Adrenal gland (tissue), 12 donors: Measurements from ENCODE around the gene MEFV. TPM values are rescaled to one million over a fixed set of nuclear protein-coding genes. Genes with fewer than 3 reads are reported as not detected.
"Not testable (repeated sequence)": the region's sequence is repeated elsewhere in the genome, so short reads cannot be mapped to it uniquely, and the experiment has no call there.

Experiments
- DNase-seq, 7 donors: peaks; one replicate each; pipeline ENCODE4 v3.0.0-alpha.2; 2019 to 2020
- H3K27ac ChIP-seq, 5 donors: fragments of 200-600 bp; sonication (generic) in 4 of 5; 1 replicate in 3 of 5; 2 replicates in 2 of 5; pipeline versions ENCODE4 v1.5.1 to v1.8.0; 2016 to 2020; ENCODE audit warnings: mild to moderate bottlenecking in 1 of 5
- H3K27me3 ChIP-seq: fragments of 200-600 bp; 2 replicates; pipeline ENCODE4 v1.8.0; 2021
- H3K36me3 ChIP-seq, 2 donors: fragments of 200-600 bp; replicated peaks in 1 of 2; 1 replicate in 1 of 2; 2 replicates in 1 of 2; pipeline versions ENCODE4 v1.5.1 to v1.8.0; 2018 to 2022
- H3K4me1 ChIP-seq, 2 donors: fragments of 200-600 bp; replicated peaks in 1 of 2; 1 replicate in 1 of 2; 2 replicates in 1 of 2; pipeline versions ENCODE4 v1.5.1 to v1.8.0; 2018 to 2021
- H3K4me3 ChIP-seq, 4 donors: fragments of 200-600 bp; sonication (generic) in 3 of 4; one replicate each; pipeline ENCODE4 v1.5.1; 2016 to 2018
- H3K9me3 ChIP-seq, 3 donors: fragments of 200-600 bp; sonication (generic) in 1 of 3; replicated peaks in 1 of 3; 1 replicate in 2 of 3; 2 replicates in 1 of 3; pipeline versions ENCODE4 v1.5.1 to v1.8.0; 2016 to 2021
- CTCF ChIP-seq, 6 experiments: fragments of 450-650 bp in 4 of 6; fragments of 200-600 bp in 2 of 6; sonication (generic) in 1 of 6; IDR thresholded peaks; 1 replicate in 5 of 6; 2 replicates in 1 of 6; pipeline versions ENCODE4 v1.5.1 to v1.8.0; 2016 to 2021; ENCODE audit warnings: antibody characterized with exemption in 6 of 6, mild to moderate bottlenecking in 2 of 6, moderate library complexity in 1 of 6
- POLR2A ChIP-seq, 2 donors: fragments of 450-650 bp; IDR thresholded peaks; one replicate each; pipeline ENCODE4 v1.6.1; 2017; ENCODE audit warnings: antibody characterized with exemption in 2 of 2, mild to moderate bottlenecking in 2 of 2, moderate library complexity in 1 of 2
- WGBS, 4 donors: extraction: QIAGEN DNeasy Blood & Tissue Kit in 2 of 4; methylation state at CpG; one replicate each; pipeline versions ENCODE4 v1.1.5 to v1.1.7; 2013 to 2017; 5-methylcytosine and 5-hydroxymethylcytosine counted together
- intact Hi-C, 2 donors: fragments of 100-400 bp; cut with DNase I; formaldehyde crosslinking; loops; one replicate each; pipeline versions ENCODE4 v1.14.1 to v1.15.0; 2022 to 2023
- polyA plus RNA-seq, 3 donors: library from polyadenylated mRNA; stranded (reverse); fragments of 200-250 nt in 2 of 3; fragments of 350-450 nt in 1 of 3; fragmentation: Illumina TruSeq in 1 of 3; extraction: RNeasy Lipid Tissue Mini Kit (QIAGEN cat#74804) in 1 of 3; gene quantifications; one replicate each; pipeline ENCODE4 v1.2.3, GENCODE V29; 2013 to 2014
- total RNA-seq, 9 donors: library from RNA; depleted of rRNA in 4 of 9; stranded (reverse); fragments of >200 nt in 4 of 9; fragments of 120-200 nt in 1 of 9; fragmentation: NEBNext Ultra II Directional in 1 of 9; extraction: Animal tissue kit (Norgen Biotek cat#: 25700) in 1 of 9; gene quantifications; one replicate each; pipeline versions ENCODE4 v1.1.0 to v1.2.4, GENCODE V29; 2013 to 2023
- donor health status: healthy with polysubstance abuse.
- donor health status: Bipolar disorder and iron deficiency.
- donor health status: DM: yes; HTN: yes; CAD: no.
- donor health status: DM: no; HTN: no; CAD: no.
- donor health status: DM: no; HTN: no; CAD: no.
- donor health status: DM: yes; HTN: yes; CAD: no.

Gene MEFV
- total and polyA plus RNA-seq, 12 donors, result 0.39 to 7.8 (median 3.0) TPM

DNA sequence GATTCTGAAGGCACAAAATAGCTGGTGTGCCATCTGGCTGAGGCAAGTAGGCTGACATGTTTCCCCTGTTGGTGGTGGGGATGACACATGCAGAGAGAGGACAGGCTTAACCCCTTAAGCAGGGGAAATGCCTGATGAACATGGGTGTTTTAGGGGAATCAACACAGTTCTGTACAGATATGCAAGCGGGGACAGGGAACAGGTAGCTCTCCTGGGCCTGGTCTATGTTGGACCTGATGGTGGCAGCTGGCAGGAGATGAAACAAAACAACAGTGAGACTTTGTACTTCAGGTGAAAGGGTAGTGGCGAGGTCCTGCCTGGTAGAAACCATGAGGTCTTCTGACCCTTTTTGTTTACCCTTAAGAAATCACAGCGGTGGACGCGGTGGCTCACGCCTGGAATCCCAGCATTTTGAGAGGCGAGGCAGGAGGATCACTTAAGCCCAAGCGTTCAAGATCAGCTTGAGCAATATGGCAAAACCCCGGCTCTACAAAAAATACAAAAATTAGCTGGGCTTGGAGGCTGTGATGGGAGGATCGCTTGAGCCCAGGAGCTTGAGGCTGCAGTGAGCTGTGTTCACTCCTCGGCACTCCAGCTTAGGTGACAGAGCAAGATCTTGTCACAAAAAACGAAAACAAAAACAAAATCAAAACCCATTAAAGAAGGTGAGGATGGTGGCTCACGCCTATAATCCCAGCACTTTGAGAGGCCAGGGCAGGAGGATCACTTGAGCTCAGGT is 57.9 kb downstream of the MEFV start:
- intact Hi-C loops, result no loop called here
- Histone ChIP-seq H3K36me3 (no peaks in the 10 kb centered on the region), H3K27me3 (peaks cover 26% of the 10 kb centered on the region), H3K4me1 (no peaks in the 10 kb centered on the region), H3K27ac (no peak overlapping the region), H3K9me3 (no peaks in the 10 kb centered on the region), H3K4me3 (no peak overlapping the region)
- 71 to 83% (median 75%) methylated on average over 13 of the region's 13 CpGs for WGBS, 4 donors
- no peak for TF ChIP-seq POLR2A (IDR thresholded peaks at IDR 0.05)
- TF ChIP-seq CTCF (IDR thresholded peaks at IDR 0.05), result no peak
- no peak for DNase-seq

- 50 to 70% (median 65%) methylated on average over 3 of the region's 3 CpGs for WGBS, 4 donors
- intact Hi-C loops, H3K4me1 ChIP-seq, H3K4me3 ChIP-seq, H3K36me3 ChIP-seq, H3K27ac ChIP-seq, H3K9me3 ChIP-seq, DNase-seq: not testable (repeated sequence)
- peaks cover 33% of the 10 kb centered on the region for H3K27me3 ChIP-seq
Measured at GRCh38 chr16:3197694-3198333, 58.6 kb downstream of the MEFV start.

DNA sequence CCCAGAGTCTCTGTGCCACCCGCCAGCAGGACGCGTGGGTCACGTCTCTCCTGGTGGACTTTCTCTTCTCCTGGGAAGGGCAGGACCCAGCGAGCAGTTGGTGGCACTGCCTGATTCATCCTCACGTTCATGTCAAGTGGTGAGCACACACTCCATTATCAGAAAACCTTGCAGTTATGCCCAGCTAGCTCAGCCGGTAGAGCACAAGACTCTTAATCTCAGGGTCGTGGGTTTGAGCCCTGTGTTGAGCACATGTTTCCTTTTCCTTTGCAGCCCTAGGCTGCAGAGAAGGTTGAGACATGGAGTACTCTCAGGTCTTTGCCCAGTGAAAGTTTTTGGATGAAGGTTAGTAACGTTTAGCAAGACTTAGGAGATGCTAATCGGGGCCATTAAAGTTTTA is 60.5 kb downstream of the MEFV start:
- peaks cover 51% of the 10 kb centered on the region for H3K27me3 ChIP-seq
- 49 to 64% (median 59%) methylated on average over 6 to 10 of the region's 10 CpGs for WGBS, 4 donors

GRCh38 chr16:3194792-3195191 is 61.6 kb downstream of the MEFV start:
- DNase-seq, result no peak
- WGBS, 4 donors, result 76 to 83% (median 78%) methylated on average over 19 to 20 of the region's 20 CpGs
- peaks cover 63% of the 10 kb centered on the region for H3K27me3 ChIP-seq
- no peaks in the 10 kb centered on the region for H3K4me1 ChIP-seq
- no peak overlapping the region for H3K27ac ChIP-seq
- no peak for TF ChIP-seq CTCF (IDR thresholded peaks at IDR 0.05)
- TF ChIP-seq POLR2A (IDR thresholded peaks at IDR 0.05), result no peak
- no peaks in the 10 kb centered on the region for H3K9me3 ChIP-seq
- no peak overlapping the region for H3K4me3 ChIP-seq
- H3K36me3 ChIP-seq, result no peaks in the 10 kb centered on the region
- intact Hi-C loops, result no loop called here

More for the DNA sequence above, 60.5 kb downstream of the MEFV start:
- no peak for DNase-seq
- H3K4me3 ChIP-seq, result no peak overlapping the region
- no peak for TF ChIP-seq CTCF (IDR thresholded peaks at IDR 0.05)
- TF ChIP-seq POLR2A (IDR thresholded peaks at IDR 0.05), result no peak
- H3K4me1 ChIP-seq, result no peaks in the 10 kb centered on the region
- intact Hi-C loops, result no loop called here
- H3K9me3 ChIP-seq, result no peaks in the 10 kb centered on the region
- H3K36me3 ChIP-seq, result no peaks in the 10 kb centered on the region
- H3K27ac ChIP-seq, result no peak overlapping the region
